GM21367 (cell line): ENCODE results near the gene AKAP9.
"Not testable (repeated sequence)": the region's sequence is repeated elsewhere in the genome, so short reads cannot be mapped to it uniquely, and the experiment has no call there.

Experiments
- ATAC-seq: cut with Tn5 transposase; IDR thresholded peaks from one replicate; pipeline ENCODE4 v1.9.1; 2021; ENCODE audit not compliant: unreplicated experiment

Gene AKAP9

DNA sequence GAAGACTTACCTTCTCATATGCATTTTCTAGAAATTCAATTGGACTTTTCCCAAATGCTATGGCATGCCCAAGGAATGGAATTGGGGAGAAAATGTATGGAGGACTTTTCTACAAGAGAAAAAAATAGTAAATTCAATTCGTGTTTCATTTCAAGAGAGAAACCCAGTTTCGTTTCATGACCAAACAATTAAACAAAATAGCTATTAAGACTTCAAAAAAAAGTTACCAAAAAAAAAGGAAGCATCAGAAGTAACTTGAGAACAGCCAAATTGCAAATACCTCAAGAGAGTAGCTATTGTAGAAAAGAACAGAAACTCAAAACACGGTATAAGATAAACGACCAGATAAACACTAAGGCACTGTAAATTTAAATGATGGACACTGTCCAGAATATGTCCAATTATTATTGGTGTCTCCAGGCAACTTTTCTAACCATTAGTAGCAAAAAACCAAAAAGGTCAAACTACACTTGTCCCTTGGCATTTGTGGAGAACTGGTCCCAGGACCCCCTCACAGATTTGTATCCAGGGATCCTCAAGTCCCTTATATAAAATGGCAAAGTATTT lies 191.2 kb downstream of the AKAP9 start:
- no peak for ATAC-seq

DNA sequence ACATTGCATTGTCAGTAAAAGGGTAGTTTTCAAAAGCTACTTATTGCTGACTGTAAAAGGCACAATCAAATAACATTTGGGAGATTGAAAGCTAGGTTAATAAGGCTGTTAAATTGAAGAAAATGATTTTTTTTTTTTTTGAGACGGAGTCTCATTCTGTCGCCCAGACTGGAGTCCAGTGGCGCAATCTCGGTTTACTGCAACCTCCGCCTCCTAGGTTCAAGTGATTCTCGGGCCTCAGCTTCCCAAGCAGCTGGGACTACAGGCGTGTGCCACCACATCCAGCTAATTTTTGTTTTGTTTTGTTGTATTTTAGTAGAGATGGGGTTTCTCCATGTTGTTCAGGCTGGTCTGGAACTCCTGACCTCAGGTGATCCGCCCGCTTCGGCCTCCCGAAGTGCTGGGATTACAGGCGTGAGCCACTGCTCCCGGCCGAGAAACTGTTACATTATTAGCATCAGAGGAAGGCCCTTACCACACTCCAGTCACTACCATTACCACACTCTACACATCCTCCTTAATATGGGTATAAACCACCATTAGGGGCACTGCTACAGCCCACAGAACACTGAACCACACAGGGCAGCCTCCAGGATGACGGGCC lies 192.6 kb downstream of the AKAP9 start:
- ATAC-seq = peak; percentile 23

DNA sequence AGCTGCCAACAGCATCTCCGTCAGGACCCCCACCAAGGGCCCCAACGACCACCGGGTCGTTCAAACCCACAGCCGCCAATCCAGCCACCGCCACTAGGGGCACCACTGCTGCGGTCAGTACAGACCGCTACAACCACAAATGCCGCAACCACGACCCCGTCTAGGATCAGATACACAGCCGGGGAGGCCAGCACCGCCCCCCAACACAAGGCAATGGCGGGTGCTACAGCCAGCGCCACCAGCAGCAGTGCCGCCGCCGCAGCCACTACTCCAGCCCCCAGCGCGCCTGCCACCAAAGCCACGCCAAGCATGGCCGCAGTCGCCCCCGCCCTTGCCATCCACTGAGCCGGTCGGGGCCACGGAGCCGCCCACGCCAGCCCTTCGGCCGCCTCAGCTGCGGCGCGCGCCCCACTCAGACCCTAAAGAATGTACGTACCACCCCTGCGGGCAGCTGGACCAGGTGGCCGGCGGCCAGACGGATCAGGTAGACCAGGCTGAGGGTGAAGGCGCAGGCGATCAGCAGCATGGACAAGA lies 193.1 kb downstream of the AKAP9 start:
- peak; percentile 29 for ATAC-seq

DNA sequence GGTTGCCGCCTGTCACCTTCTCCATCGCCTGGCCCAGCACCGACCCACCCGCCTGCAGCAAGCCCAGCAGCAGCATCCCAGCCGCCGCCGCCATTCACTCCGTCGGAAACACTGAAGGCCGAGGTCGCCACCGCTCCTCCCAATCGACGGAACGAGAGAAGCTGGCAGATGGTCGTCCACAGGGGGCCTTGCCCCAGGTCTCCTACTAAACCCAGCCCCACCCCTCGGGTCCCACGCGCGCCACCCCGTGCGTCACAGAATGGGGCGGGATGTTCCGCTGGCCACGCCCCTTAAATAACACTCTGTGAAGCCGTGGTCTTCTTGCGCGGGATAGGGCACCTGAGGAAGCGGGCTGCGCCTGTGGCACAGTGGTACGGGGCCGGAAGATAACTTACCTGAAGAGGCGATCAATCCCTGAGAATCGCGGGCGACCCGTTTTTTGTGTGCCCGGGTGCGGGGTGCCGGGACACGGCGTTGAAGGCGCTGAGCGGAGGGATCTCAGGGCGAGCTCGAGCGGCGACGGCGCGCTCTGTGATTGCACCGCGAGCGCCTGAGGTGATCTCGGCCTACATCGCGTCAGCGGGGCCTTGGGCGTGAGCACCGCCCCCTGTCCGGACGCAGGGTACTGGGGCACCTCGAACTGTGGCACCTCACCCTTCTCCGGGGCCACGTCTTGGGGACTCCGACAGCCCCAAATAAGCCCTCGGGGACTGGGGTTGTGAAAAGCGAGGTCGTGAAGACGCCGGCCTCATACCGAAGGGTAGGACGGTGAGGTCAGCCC lies 193.8 kb downstream of the AKAP9 start, which contains the start of gene CYP51A1:
CYP51A1 (minus strand) TSS at position 207 of the 781 bp plus-strand sequence; CDS start at position 94, 113 bp downstream.
- peak; percentile 84 for ATAC-seq

DNA sequence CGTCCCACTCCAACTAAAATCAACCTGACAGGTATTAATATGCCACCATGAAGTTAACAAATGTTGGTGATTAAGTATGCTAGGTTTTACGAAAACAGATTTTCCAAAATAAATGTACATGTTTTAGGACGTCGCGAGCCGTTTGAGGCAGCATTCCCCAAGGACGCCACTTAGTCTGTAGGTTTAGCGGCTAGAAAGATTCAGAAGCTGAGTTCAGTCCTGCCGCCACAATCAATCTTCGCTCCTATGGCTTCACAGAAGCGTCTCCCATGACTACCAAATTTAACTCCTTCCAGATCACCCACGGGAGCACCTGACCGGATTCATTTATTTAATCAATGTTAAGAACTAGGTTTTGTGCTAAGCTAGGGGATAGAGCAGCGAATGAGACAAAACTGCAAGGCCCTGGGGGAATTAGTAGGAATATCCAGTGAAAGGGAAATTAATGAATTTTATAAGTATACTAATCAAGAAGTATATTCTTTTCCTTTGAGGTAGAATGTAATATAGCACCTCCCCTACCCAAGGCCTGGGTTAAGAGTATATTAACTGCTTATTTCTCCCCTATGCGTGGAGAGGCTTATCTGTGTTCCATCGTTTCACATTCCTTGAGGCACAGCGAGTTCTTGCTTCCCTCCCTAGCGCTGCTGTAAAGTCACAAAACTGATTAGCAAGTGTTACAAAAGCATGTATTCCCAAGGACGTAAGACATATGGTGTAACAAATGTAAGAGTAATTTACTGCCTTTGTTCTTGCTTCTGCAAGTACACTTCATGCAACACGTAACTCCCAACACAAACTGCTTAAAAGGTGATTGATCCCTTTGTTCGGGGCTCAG lies 194.6 kb downstream of the AKAP9 start:
- ATAC-seq = peak; percentile 2

DNA sequence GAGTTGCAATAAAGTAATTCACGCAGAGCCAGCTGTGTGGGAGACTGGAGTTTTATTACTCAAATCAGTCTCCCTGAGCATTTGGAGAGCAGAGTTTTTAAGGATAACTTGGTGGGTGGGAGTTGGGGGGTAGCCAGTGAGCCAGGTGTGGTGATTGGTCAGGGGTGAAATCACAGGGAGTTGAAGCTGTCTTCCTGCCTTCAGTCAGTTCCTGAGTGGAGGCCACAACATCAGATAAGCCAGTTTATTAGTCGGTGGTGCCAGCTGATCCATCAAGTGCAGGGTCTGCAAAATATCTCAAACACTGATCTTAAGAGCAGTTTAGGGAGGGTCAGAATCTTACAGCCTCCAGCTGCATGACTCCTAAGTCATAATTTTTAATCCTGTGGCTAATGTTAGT lies 196.9 kb downstream of the AKAP9 start:
- ATAC-seq = no peak

DNA sequence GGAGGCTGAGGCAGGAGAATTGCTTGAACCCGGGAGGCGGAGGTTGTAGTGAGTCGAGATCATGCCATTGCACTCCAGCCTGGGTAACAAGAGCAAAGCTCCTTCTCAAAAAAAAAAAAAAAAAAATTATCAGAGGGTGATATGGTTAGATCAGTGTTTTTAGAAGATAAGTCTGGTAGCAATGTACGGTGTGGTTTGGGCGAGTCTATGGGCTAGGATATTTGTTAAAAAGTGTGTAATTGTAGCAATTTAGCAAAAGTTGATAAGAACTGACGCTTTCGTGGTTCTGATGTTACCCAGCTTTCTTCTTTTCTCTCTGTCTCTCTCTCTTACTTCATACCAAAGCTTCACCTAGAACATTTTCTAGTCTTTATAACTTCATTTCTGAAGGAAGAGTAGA lies 200.5 kb downstream of the AKAP9 start:
- no peak for ATAC-seq

DNA sequence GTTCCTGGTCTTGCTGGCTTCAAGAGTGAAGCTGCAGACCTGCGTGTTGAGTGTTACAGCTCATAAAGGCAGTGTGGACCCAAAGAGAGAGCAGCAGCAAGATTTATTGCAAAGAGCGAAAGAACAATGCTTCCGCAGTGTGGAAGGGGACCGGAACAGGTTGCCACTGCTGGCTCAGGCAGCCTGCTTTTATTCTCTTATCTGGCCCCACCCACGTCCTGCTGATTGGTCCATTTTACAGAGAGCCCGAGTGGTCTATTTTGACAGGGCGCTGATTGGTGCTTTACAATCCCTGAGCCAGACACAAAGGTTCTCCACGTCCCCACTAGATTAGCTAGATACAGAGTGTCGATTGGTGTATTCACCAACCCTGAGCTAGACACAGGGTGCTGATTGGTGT lies 202.1 kb downstream of the AKAP9 start:
- not testable (repeated sequence) for ATAC-seq

DNA sequence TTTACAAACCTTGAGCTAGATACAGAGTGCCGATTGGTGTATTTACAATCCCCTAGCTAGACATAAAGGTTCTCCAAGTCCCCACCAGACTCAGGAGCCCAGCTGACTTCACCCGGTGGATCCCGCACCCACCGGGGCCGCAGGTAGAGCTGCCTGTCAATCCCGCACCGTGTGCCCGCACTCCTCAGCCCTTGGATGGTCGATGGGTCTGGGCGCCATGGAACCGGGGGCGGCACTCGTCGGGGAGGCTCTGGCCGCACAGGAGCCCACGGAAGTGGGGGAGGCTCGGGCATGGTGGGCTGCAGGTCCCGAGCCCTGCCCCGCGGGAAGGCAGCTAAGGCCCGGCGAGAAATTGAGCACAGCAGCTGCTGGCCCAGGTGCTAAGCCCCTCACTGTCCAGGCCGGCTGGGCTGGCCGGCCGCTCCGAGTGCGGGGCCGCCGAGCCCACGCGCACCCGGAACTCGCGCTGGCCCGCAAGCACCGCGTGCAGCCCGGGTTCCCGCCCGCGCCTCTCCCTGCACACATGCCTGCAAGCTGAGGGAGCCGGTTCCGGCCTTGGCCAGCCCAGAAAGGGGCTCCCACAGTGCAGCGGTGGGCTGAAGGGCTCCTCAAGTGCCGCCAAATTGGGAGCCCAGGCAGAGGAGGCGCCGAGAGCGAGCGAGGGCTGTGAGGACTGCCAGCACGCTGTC lies 202.7 kb downstream of the AKAP9 start:
- ATAC-seq = not testable (repeated sequence)

DNA sequence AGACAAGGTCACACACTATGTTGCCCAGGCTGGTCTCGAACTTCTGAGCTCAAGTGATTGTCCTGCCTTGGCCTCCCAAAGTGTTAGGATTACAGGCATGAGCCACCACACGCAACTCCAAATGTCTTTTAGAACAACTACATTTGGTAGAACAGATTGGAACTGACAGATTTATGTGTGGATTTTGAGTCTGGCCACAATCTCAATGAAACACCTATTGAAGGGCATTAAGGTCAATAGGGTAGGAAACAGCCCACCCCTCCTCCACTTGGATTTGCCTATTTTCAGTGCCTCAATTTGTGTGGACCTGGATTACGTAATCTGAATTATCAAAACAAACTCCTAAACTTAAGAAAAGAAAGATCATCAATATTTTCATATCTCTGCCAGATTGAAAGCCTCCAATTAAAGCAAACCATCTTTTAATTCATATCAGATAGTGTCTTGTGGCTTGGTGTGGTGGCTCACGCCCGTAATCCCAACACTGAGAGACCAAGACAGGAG lies 209.1 kb downstream of the AKAP9 start:
- ATAC-seq = no peak

DNA sequence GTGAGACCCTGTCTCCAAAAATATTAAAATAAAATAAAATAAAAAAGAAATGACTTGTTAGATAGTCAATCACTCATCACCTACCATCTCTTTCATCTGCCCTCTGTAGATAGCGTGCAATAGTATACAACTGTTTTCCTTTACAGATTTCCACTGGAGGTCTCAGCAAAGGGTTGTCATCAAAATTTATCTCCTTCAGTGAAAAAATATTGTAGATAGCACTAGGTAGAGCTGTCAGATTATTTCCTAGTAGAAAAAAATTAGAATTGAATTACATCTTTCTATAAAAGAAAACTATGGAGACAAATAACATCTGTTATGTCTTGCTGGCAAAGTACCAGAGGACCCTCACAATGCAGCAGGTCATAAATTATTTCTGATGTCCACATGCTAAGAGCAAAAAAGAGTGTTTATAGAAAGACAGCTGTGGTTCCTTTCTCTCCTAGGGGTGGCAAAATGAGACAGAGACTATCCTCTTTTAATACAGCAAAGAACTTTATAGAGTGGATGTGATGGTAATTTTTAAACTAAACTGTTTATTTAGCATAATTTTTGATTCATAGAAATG lies 209.9 kb downstream of the AKAP9 start:
- ATAC-seq = no peak

DNA sequence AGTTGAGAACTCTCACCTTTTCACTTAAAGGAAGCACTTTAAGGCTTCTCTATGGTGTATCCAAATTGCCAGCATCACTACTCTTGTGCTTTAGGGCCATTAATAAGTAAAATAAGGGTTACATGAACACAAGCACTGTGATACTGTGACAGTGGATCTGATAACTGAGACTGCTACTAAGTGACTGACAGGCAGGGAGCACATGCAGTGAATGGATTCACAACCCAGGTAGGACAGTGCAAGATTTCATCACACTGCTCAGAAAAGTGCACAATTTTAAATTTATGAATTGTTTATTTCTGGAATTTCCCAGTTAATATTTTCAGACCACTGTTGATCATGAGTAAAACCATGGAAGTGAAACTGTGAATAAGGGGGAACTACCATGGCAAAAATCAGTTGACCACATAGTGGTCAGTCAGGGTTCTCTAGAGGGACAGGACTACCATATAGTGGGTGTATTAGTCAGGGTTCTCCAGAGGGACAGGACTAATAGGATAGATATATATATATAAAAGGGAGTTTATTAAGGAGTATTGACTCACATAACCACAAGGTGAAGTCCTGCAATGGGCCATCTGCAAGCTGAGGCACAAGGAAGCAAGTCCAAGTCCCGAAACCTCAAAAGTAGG lies 214.6 kb downstream of the AKAP9 start:
- no peak for ATAC-seq

DNA sequence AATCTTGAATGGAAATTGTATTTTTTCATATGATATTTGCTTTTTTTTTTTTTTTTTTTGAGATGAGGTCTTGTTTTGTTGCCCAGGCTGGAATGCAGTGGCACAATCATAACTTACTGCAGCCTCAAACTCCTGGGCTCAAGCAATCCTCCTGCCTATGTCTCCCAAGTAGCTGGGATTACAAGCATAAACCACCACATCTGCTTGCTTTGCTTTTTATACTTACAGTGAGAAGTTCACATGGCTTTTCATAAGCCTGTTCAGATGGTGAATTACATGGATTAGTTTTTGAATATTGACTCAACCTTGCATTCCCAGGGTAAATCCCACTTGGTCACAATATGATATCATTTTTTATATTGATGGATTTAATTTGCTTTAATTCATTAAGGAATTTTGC lies 216.3 kb downstream of the AKAP9 start:
- no peak for ATAC-seq

DNA sequence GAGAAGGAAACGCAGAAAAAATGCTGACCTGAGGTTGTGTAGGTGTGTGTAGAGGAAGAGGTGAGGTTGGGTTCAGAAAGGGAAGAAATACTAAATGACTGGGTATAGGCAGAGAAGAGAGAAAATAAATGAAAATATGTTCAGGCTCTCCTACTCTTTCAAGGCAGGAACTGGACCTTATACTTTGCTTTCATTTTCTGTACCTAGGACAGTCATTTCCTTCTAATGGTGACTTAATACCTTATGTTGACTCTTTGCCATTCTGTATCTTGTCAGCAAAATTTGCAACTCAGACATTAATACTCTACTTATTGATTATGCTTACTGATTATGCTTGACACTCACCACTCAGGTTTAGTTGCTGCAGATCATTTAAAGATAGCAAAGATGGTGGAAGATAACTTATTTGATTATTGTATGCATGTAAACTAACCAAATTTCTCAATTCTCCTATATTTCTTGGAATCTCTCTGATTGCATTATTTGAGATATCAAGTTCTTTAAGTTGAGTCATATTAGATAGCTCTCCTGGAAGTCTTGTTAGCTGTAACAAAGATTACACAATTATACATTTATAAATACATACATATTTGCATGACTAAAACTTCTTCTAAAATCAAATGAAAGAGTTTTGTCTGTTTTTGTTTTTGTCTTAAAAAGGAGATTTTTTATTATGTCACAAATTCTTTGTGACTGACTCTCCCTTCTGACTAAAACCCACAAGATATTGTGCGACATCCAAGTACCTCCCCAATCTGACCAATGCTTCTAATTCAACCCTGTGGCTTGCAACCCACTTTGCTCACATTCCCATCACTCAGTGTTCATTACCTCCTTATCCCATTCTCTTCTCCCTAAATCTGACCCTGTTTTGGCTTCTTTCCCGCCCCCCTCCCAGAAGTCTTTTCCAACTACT lies 218.3 kb downstream of the AKAP9 start:
- peak; percentile 44 for ATAC-seq
